GM18951 (cell line): ENCODE data around the gene AFF2.

ENCODE experiments used
- POLR2A ChIP-seq: IDR thresholded peaks from 4 replicates; pipeline ENCODE4 v1.6.1; 2011; ENCODE audit warnings: mild to moderate bottlenecking; ENCODE audit not compliant: insufficient read length, insufficient read depth; ENCODE audit errors: extremely low read depth
- in situ Hi-C: fragments of 300-500 bp; cut with MboI; formaldehyde crosslinking; loops from one replicate; pipeline ENCODE4 v1.12.0; 2022; ENCODE audit warnings: low sequenced_read_pairs, mixed read lengths, inconsistent platforms; ENCODE audit not compliant: unreplicated experiment

The AFF2 gene

DNA sequence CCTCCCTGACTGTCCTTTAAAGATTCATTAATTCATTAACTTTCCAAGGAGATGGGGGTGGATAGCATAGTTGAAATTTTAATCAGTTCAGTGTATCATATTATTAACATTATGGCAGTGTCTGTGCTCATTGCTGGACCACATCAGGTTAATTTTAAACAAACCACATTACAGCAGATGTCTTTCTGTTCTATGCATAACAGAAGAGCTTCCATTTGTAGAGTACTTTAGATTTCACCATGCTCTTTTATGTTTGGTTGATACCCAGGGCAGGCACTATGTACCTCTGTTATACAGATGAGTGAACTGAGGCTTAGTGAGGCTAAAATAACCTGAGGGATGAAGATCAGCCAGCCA is 41.1 kb downstream of the AFF2 start:
- TF ChIP-seq POLR2A: no peak
- in situ Hi-C loops: no loop called here

DNA sequence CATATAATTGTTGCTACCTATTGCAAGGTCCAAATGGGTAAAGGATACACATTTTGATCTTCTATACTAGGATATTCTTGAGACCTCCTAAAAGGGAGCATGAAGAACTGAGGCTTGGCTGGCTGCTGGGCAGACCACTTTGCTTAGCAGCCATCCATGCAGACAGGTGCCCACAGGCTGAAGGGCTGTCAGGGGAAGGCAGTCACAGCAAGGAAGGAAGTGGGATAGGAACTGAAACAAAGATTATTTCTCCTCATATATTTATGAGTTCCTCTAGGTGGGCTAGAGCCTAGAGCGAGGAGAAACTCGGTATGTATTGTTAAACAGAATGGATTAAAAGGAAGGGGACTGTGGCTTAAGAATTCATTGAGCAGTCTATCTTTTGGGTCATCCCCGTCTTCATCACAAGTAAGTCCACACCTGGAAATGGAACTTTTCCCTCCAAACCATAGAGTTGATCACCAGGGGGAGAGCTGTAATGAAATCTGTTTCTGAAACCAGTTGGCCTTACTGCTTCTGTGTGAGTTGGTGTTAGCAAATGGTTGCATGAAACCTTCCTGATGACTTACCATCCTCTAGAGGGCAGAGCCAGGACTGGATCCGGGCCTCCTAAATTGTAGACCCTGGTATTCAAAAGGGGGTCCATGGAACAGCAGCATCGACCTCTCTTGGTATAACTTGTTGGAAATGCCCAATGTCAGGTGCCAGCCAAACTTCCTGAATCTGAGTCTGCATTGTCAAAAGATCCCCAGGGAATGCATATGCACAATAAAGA is 42.3 kb downstream of the AFF2 start:
- in situ Hi-C loops: no loop called here
- no peak for TF ChIP-seq POLR2A

DNA sequence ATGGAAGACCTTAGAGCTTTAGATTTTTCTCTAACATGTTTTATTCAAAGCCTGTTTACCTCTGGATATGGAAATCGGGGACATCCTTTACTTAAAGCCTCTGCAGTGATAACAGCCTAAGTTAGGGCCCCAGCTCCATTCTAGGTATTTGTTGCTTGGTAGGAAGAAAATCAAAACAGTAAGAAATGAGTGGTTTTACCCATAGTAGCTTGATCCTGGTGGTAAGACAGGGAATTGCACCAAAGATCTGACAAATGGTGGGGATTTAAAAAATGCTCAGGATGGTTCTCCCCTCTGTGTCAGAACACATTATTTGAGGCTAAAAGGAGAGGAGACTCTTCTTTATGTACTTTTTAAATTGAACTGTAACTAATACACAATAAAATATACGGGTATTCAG is 52.4 kb downstream of the AFF2 start:
- TF ChIP-seq POLR2A: no peak
- in situ Hi-C loops: no loop called here

DNA sequence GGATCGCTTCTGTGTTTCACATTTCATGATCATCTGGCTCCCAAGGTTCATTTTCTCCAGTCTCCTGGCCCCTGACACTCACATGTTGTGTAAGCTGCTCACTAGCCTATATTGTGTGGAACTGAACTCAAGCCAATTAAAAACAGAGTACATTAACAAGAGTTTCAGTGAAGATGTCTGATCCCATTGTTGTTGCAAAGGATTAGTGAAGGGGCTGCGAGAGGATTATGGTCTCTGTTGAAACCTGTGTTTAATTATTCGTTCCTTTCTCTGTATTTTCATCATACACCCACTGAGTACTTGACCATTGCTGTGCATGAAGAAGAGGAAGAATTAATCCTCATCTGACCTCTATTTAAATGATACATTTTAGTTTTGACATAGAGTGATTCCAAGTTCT is 54.7 kb downstream of the AFF2 start:
- in situ Hi-C loops: no loop called here
- TF ChIP-seq POLR2A: no peak

DNA sequence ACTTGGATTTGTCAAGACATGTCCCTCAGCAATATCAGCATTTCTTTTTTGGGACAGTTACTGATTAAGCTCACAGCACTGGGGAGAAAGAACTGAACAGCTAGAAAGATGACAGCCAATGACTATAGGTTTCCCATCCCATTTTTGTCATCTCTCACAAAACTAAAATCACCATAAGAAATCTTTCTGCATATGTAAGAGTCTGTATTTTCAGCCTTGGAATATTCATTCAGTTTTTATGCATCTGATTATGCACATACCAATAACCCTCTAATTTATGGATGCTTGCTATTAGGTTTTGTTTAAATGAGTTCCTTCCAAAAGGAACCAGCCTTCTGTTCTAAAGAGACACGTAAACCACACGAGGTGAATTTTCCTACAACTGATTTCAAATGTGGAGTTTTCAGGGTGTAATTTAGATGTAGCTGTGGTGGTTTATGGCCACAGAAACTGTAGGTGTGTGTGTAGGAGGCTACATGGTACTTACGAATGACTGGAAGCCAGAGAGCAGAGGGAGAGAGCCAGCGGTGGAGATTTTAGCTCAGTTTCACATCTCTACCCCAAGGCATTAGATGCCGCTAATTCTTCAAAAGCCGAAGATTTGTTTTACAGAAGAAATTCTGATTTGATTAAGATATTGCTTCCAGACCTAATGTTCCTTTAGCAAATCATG is 55.3 kb downstream of the AFF2 start:
- TF ChIP-seq POLR2A: no peak
- in situ Hi-C loops: no loop called here

DNA sequence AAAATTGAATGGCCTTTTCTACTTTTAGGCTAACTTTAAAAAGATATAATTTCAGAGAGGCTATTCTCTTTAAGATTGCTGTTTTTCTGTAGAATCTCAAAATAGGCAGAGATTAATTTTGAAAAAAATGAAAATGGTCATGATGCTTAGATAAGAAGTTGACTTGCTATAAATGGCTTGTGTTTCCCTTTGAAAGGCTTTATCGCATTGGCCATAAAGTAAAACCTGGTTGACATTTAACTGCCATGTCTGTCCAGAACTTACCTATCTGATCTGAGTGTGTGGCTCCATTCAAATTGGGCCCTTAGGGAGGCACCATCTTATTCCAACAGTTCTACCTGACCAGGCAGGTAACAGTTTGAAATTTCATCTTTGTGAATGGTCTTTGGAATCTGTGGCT is 56.1 kb downstream of the AFF2 start:
- no peak for TF ChIP-seq POLR2A
- in situ Hi-C loops: no loop called here

DNA sequence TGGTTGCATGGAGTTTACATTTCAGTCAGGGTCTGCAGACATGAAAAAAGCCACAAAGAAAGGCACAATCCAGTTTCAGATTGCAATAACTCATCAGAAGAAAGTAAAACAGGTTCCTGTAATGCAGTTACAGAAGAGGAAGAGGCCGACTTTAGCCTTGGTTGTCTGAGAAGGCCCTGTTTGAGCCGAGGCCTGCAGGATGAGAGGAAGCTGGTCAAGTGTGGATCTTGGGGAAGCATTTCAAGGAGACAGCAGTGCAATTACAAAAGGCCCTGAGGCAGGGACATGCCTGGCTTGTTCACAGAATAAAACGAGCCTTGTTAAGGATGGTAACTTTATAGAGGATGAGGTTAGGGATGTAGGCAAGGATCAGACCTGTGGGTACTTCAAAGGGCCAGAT is 62.4 kb downstream of the AFF2 start:
- TF ChIP-seq POLR2A: no peak
- in situ Hi-C loops: no loop called here

DNA sequence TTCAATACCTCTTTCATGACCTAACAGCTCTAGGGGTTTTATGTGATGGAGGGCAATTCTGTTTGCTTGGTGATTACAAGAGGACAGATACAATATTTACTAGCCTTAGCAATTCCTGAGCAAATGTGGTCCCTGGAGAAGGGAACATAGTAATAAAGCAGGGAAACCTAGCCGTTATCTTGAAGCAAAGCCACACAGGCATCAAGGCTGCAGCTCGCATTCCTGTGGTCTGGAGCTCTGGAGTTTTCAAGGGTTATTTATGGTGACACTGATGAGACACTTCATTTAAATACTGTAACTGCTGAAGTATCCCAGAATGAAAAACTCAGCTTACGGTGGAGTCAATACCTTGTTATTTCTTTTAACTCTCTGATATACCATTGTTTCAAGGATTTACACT is 66.8 kb downstream of the AFF2 start:
- no peak for TF ChIP-seq POLR2A
- in situ Hi-C loops: no loop called here

DNA sequence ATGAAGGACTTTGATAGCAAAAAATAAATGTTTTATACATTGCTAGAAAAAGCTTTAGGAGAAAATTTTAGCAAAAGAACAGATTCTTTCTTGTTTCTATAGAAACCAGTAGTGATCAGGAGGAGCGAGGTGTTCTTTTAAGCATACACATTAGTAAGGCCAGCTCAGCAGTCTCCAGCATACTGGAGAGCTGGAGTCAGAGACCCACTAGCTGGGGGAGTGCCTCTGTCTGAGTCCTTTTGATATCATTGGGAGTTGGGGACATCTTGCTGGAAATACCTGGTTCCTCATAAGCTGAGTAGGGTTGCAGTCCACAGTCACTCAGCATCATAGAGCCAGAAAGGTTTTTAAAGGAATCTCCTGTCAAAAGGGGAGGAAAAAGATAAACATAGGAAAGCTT is 67.4 kb downstream of the AFF2 start:
- no peak for TF ChIP-seq POLR2A
- in situ Hi-C loops: no loop called here

DNA sequence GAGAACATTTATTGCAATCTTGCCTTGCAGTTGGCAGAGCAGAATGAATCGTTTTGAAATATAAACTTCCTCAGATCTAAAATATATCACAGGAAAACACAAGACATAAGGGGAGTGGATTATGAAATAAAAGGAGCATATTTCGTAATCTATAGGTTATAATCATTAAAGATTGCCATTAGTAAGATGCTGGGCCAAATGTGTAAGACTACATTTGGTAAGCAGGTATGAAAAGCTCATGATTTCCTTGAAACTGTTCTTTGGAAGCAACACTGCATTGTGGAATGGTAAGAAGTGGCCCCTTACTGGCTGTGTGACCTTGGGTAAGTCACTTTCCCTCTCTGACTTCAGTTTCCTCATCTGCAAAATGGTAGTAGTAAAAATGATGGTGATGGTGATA is 68.3 kb downstream of the AFF2 start:
- no peak for TF ChIP-seq POLR2A
- in situ Hi-C loops: no loop called here

DNA sequence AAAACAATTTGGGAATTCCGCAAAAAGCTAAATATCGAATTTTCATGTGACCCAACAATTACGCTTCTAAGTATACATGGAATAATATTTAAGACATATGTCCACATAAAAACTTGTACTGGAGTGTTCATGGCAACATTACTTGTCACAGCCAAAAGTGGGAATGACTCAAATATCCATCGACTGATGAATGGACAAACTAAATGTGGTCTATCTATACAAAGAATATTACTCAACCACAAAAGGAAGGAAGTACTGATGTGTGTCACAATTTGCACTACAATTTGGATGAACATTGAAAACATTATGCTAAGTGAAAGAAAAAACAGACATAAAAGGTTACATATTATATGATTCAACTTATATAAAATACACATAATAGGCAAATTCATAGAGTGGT is 71.9 kb downstream of the AFF2 start:
- in situ Hi-C loops: no loop called here
- TF ChIP-seq POLR2A: no peak

DNA sequence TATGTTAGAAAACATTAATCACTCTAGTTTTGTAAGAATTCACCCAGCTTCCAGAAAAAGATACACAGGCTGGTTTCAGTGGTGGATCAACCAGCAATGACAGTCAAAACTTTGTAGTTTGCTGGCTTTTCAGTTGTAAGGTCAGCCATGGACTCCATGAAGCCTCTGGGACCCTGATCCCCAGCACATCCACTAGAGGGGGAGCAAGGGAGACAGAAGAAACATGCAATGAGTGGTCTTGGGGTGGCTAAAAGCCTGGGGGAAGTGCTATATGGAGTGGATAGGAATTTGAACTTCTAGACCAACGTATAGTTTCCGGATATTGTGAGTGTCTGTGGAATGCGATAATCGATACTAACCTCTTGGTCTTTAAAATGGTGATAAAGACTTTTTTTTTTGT is 72.7 kb downstream of the AFF2 start:
- TF ChIP-seq POLR2A: no peak
- in situ Hi-C loops: no loop called here

DNA sequence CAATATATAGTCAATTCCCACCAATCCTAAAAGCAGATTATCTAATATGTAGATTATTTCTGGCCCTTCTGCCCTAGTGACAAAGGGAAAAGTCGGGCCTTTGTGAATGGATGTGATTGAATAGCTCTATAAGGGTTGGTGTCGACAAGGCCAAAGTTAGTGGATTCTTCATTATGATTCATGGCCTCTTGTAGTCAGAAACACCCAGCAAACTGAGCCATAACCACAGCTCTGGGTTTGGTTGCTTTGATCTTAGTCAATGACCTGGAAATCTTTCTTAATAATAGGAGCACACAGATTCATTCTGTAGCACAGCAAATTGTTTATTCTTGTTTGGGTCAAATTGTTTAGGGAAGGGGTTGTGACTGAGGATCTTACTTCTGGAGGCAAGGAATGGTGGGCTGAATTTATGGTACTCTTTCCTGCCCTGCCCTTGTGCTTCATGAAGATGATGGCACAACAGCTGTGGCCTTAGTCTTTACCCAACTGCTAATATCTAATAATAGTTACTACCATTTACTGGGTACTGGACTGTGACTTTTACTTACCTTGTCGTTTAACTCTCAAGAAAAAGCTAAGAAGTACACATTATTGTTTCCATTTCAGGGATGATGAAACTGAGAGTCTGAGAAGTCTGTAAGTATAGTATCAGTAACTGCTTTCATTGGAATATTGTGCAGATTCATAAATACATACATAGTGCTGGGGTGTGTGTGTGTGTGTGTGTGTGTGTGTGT is 74.0 kb downstream of the AFF2 start:
- no peak for TF ChIP-seq POLR2A
- in situ Hi-C loops: no loop called here

DNA sequence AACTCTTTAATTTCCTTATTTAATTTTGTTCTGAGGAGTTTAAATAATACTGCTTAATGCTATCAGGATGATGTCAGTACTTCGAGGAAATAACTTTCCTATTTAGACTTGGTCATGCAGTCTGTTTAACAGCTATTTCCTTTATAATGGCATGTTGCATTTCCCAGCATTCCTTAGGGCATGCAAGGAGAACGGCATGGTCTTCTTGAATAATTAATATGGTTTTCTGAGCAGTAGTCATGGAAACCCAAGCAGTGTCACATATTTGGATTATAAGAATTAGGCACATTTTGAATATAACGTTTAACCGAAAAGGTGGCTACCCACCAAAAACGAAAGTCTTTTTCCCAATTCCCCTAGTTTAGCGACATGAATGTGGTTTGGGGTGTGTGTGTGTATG is 76.0 kb downstream of the AFF2 start:
- TF ChIP-seq POLR2A: no peak
- in situ Hi-C loops: no loop called here
